PC-3 (cell line): Measurements from ENCODE around the gene SLFN13. TPM values are rescaled to one million over a fixed set of nuclear protein-coding genes. Genes with fewer than 3 reads are reported as not detected.
A peak's percentile ranks its signal among the peaks of the same experiment; 100 is the strongest.
"Not testable (repeated sequence)": the region's sequence is repeated elsewhere in the genome, so short reads cannot be mapped to it uniquely, and the experiment has no call there.

Experiments used
- ATAC-seq: fragments of 200-7000 bp; cut with Tn5 transposase; 2 replicates; pipeline ENCODE4 v1.9.1; 2020; ENCODE audit warnings: mild to moderate bottlenecking, moderate library complexity
- BruUV-seq: library from RNA; stranded (reverse); fragments of 400-500 nt; replicated peaks from 2 replicates; lab custom pipeline; 2021; lab: Mats Ljungman, UMichigan
- CTCF ChIA-PET: fragments of 300-600 bp; sonication (Branson Sonifier 250); formaldehyde crosslinking; loops from one replicate; lab custom pipeline; 2022; ENCODE audit warnings: antibody characterized with exemption; lab: Charles Lee
- POLR2A ChIA-PET: fragments of 300-600 bp; sonication (Branson Sonifier 250); formaldehyde crosslinking; loops from one replicate; lab custom pipeline; 2022; ENCODE audit warnings: antibody characterized with exemption; ENCODE audit not compliant: unreplicated experiment; lab: Charles Lee
- DNase-seq: peaks from one replicate; pipeline ENCODE4 v3.0.0-alpha.2; 2015
- H2AFZ ChIP-seq: fragments of 300-600 bp; sonication (generic); 2 replicates; pipeline ENCODE4 v1.6.0; 2016; ENCODE audit warnings: antibody characterized with exemption, low read length
- H3F3A ChIP-seq: fragments of 300-600 bp; sonication (generic); one replicate; pipeline ENCODE4 v1.6.0; 2017; ENCODE audit warnings: antibody characterized with exemption, low read length, control low read depth, mild to moderate bottlenecking; ENCODE audit not compliant: unreplicated experiment
- H3K27ac ChIP-seq: fragments of 300-600 bp; sonication (generic); 2 replicates; pipeline ENCODE4 v1.5.1; 2016; ENCODE audit warnings: mild to moderate bottlenecking, low read length
- H3K27me3 ChIP-seq: fragments of 300-600 bp; sonication (generic); 2 replicates; pipeline ENCODE4 v1.6.1; 2016; ENCODE audit warnings: low read length, mixed read lengths
- H3K36me3 ChIP-seq: fragments of 300-600 bp; sonication (generic); 2 replicates; pipeline ENCODE4 v1.6.1; 2016; ENCODE audit warnings: low read depth, mixed run types, low read length, mixed read lengths
- H3K4me1 ChIP-seq: fragments of 300-600 bp; sonication (generic); 2 replicates; pipeline ENCODE4 v1.5.1; 2016; ENCODE audit warnings: low read length; ENCODE audit not compliant: insufficient read depth
- H3K4me2 ChIP-seq: fragments of 300-600 bp; sonication (generic); 2 replicates; pipeline ENCODE4 v1.6.0; 2016; ENCODE audit warnings: low read length
- H3K4me3 ChIP-seq: fragments of 300-600 bp; sonication (generic); 2 replicates; pipeline ENCODE4 v1.5.1; 2016; ENCODE audit warnings: mild to moderate bottlenecking, low read length, mixed read lengths
- H3K79me2 ChIP-seq: fragments of 300-600 bp; sonication (generic); 2 replicates; pipeline ENCODE4 v1.6.1; 2017; ENCODE audit warnings: low read length, mixed read lengths
- H3K9ac ChIP-seq: fragments of 300-600 bp; sonication (generic); 2 replicates; pipeline ENCODE4 v1.6.0; 2016; ENCODE audit warnings: mild to moderate bottlenecking, low read length
- H3K9me2 ChIP-seq: fragments of 300-600 bp; sonication (generic); replicated peaks from 2 replicates; pipeline ENCODE4 v1.6.1; 2016; ENCODE audit warnings: mixed run types, low read length, mixed read lengths
- H3K9me3 ChIP-seq: fragments of 300-600 bp; sonication (generic); 2 replicates; pipeline ENCODE4 v1.6.1; 2016; ENCODE audit warnings: low read length, mixed read lengths
- H4K20me1 ChIP-seq: fragments of 300-600 bp; sonication (generic); 2 replicates; pipeline ENCODE4 v1.6.1; 2016; ENCODE audit warnings: low read length, mixed read lengths
- CTCF ChIP-seq: fragments of 300-600 bp; sonication (generic); conservative IDR thresholded peaks from 2 replicates; pipeline ENCODE4 v1.5.1; 2017; ENCODE audit warnings: antibody characterized with exemption, low read depth, mild to moderate bottlenecking, low read length
- EZH2 ChIP-seq: fragments of 300-600 bp; sonication (generic); IDR thresholded peaks from one replicate; pipeline ENCODE4 v1.6.1; 2017; ENCODE audit warnings: antibody characterized with exemption, mild to moderate bottlenecking, low read length; ENCODE audit not compliant: unreplicated experiment
- EZH2phosphoT487 ChIP-seq: fragments of 300-600 bp; sonication (generic); IDR thresholded peaks from 2 replicates; pipeline ENCODE4 v1.6.1; 2018; ENCODE audit warnings: mild to moderate bottlenecking, antibody characterized with exemption, low read length, borderline replicate concordance
- intact Hi-C: fragments of 100-400 bp; cut with micrococcal nuclease; formaldehyde crosslinking; loops from 2 replicates; pipeline ENCODE4 v1.9.0; 2023
- total RNA-seq: library from RNA; depleted of rRNA; stranded (reverse); fragments of >200 nt; gene quantifications from 2 replicates; pipeline ENCODE4 v1.2.3, GENCODE V29; 2014

Gene SLFN13
- total RNA-seq, 1 experiment from 2014 or later: 8.2 TPM

GRCh38 chr17:35404360-35404759 is 44.2 kb downstream of the SLFN13 start:
- no peaks in the 10 kb centered on the region for H3K27me3 ChIP-seq
- ATAC-seq (no peak), DNase-seq (peak; percentile 39)
- H3K79me2 ChIP-seq: no peaks in the 10 kb centered on the region
- no peaks in the 10 kb centered on the region for H3K9me2 ChIP-seq
- H3K4me1 ChIP-seq: no peaks in the 10 kb centered on the region
- no peak overlapping the region for H2AFZ ChIP-seq
- H3K9ac ChIP-seq: no peak overlapping the region
- no peaks in the 10 kb centered on the region for H3K36me3 ChIP-seq
- H3K9me3 ChIP-seq: no peaks in the 10 kb centered on the region
- BruUV-seq: no TSS peak
- H3K27ac ChIP-seq: no peak overlapping the region
- ChIA-PET CTCF (no interaction called here), POLR2A (no interaction called here)
- intact Hi-C loops: no loop called here
- H4K20me1 ChIP-seq: no peaks in the 10 kb centered on the region
- H3K4me3 ChIP-seq: no peak overlapping the region
- H3F3A ChIP-seq: no peaks in the 10 kb centered on the region
- no peak overlapping the region for H3K4me2 ChIP-seq
- TF ChIP-seq CTCF: no peak
- no peak for TF ChIP-seq EZH2
- TF ChIP-seq EZH2phosphoT487: no peak

GRCh38 chr17:35393783-35394182 is 54.8 kb downstream of the SLFN13 start:
- DNase-seq, H3K9me2 ChIP-seq, H3K4me1 ChIP-seq, H3K9me3 ChIP-seq, H3F3A ChIP-seq, H3K79me2 ChIP-seq, intact Hi-C loops, POLR2A ChIA-PET, H3K27me3 ChIP-seq, H4K20me1 ChIP-seq, H3K9ac ChIP-seq, ATAC-seq, H3K36me3 ChIP-seq, H3K4me3 ChIP-seq, BruUV-seq, H3K4me2 ChIP-seq, H3K27ac ChIP-seq, H2AFZ ChIP-seq, CTCF ChIA-PET: not testable (repeated sequence)

- DNase-seq: no peak
- intact Hi-C loops: no loop called here
These were observed 57.9 kb downstream of the SLFN13 start for GRCh38 chr17:35390663-35391062.

More at GRCh38 chr17:35390663-35391062, 57.9 kb downstream of the SLFN13 start:
- Histone ChIP-seq H3F3A (no peaks in the 10 kb centered on the region), H3K4me1 (no peaks in the 10 kb centered on the region), H4K20me1 (no peaks in the 10 kb centered on the region), H3K4me3 (no peak overlapping the region), H3K9ac (no peak overlapping the region), H3K27ac (no peak overlapping the region), H3K9me2 (no peaks in the 10 kb centered on the region), H3K9me3 (no peaks in the 10 kb centered on the region), H3K4me2 (no peak overlapping the region), H3K79me2 (no peaks in the 10 kb centered on the region), H3K36me3 (no peaks in the 10 kb centered on the region), H3K27me3 (no peaks in the 10 kb centered on the region), H2AFZ (no peak overlapping the region)
- ATAC-seq: no peak
- CTCF ChIA-PET: no interaction called here
- BruUV-seq: no TSS peak
- TF ChIP-seq EZH2phosphoT487 (no peak), EZH2 (no peak), CTCF (no peak)
- POLR2A ChIA-PET: no interaction called here
